GM12878 (cell line): Measurements from ENCODE around the gene CENPS.

Experiments used
- CBFB ChIP-seq: IDR thresholded peaks from 2 replicates; pipeline ENCODE4 v1.6.1; 2016; ENCODE audit warnings: antibody characterized with exemption, low read depth
- CTCF ChIP-seq, 3 experiments: IDR thresholded peaks in 2 of 3; conservative IDR thresholded peaks in 1 of 3; 2 replicates each; pipeline ENCODE4 v1.5.1; 2011; ENCODE audit warnings: low read depth in 3 of 3, low read length in 3 of 3, mild to moderate bottlenecking in 3 of 3, control low read depth in 2 of 3, moderate library complexity in 2 of 3, inconsistent platforms in 1 of 3, mixed read lengths in 1 of 3; ENCODE audit not compliant: control insufficient read depth in 2 of 3, insufficient read depth in 1 of 3; ENCODE audit errors: extremely low read depth in 1 of 3
- EZH2 ChIP-seq: IDR thresholded peaks from 2 replicates; pipeline ENCODE4 v1.6.1; 2012; ENCODE audit warnings: low read depth, mild to moderate bottlenecking, control low read depth, inconsistent platforms, low read length, borderline replicate concordance; ENCODE audit not compliant: control insufficient read depth
- POLR2A ChIP-seq: IDR thresholded peaks from 2 replicates; pipeline ENCODE4 v1.6.1; 2011; ENCODE audit warnings: low read depth, mild to moderate bottlenecking, low read length
- YY1 ChIP-seq: IDR thresholded peaks from 2 replicates; pipeline ENCODE4 v1.6.1; 2011; ENCODE audit warnings: low read depth, mild to moderate bottlenecking, low read length

GRCh38 chr1:10470043-10470442 is 39.8 kb downstream of the CENPS start:
- TF ChIP-seq YY1, result no peak
- no peak for TF ChIP-seq CBFB
- TF ChIP-seq POLR2A, result no peak
- TF ChIP-seq CTCF (IDR thresholded peaks at IDR 0.05 in 2 of 3, conservative IDR thresholded peaks at IDR 0.05 in 1 of 3; ENCODE audit: control insufficient read depth in 2 of 3, extremely low read depth in 1 of 3, insufficient read depth in 1 of 3, low read depth in 3 of 3, low read length in 3 of 3), result no peak
- TF ChIP-seq EZH2, result no peak
